Mucosa of gallbladder (tissue), 1 donor: ENCODE measurements around the gene FRMD4B. TPM values are rescaled to one million over a fixed set of nuclear protein-coding genes. Genes with fewer than 3 reads are reported as not detected.
A peak's percentile ranks its signal among the peaks of the same experiment; 100 is the strongest.

Experiments used
- DNase-seq: peaks from one replicate; pipeline ENCODE4 v3.0.0-alpha.2; 2020; ENCODE audit warnings: low spot score
- total RNA-seq: library from RNA; stranded (reverse); gene quantifications from one replicate; pipeline ENCODE4 v1.2.1, GENCODE V29; 2021
- donor health status: DM: no; HTN: no; CAD: no.

The FRMD4B gene
- total RNA-seq, 1 donor from 2014 or later: 34.1 TPM

- DNase-seq: no peak
Measured at GRCh38 chr3:69405067-69405466, 19.2 kb upstream of the FRMD4B start.

- no peak for DNase-seq
Measured at GRCh38 chr3:69403454-69403853, 17.6 kb upstream of the FRMD4B start.

- DNase-seq: no peak
Measured at GRCh38 chr3:69400683-69401082, 14.8 kb upstream of the FRMD4B start.

GRCh38 chr3:69392850-69393249 is 7.0 kb upstream of the FRMD4B start:
- no peak for DNase-seq

GRCh38 chr3:69392415-69392814 is 6.5 kb upstream of the FRMD4B start:
- DNase-seq: no peak

- DNase-seq: no peak
Measured at GRCh38 chr3:69391554-69391953, 5.7 kb upstream of the FRMD4B start.

- DNase-seq: no peak
Measured at GRCh38 chr3:69390771-69391170, 4.9 kb upstream of the FRMD4B start.

- no peak for DNase-seq
Measured at GRCh38 chr3:69389520-69390248, 3.8 kb upstream of the FRMD4B start.

- DNase-seq: no peak
Measured at GRCh38 chr3:69388241-69388640, 2.4 kb upstream of the FRMD4B start.

GRCh38 chr3:69386556-69387385 is 883 bp upstream of the FRMD4B start:
- no peak for DNase-seq

GRCh38 chr3:69385123-69385722 is 665 bp downstream of the FRMD4B start:
- no peak for DNase-seq

GRCh38 chr3:69384326-69384725 is 1.6 kb downstream of the FRMD4B start:
- DNase-seq: no peak

GRCh38 chr3:69379661-69380060 is 6.2 kb downstream of the FRMD4B start:
- DNase-seq: no peak

GRCh38 chr3:69378112-69378802 is 7.6 kb downstream of the FRMD4B start:
- no peak for DNase-seq

GRCh38 chr3:69377262-69377661 is 8.6 kb downstream of the FRMD4B start:
- no peak for DNase-seq

GRCh38 chr3:69376731-69377130 is 9.2 kb downstream of the FRMD4B start:
- no peak for DNase-seq

GRCh38 chr3:69371816-69372215 is 14.1 kb downstream of the FRMD4B start:
- no peak for DNase-seq

GRCh38 chr3:69370901-69371301 is 15.0 kb downstream of the FRMD4B start:
- DNase-seq: no peak

GRCh38 chr3:69370156-69370883 is 15.6 kb downstream of the FRMD4B start:
- peak; percentile 63 for DNase-seq

- no peak for DNase-seq
Measured at GRCh38 chr3:69368129-69368741, 17.7 kb downstream of the FRMD4B start.

GRCh38 chr3:69367586-69367985 is 18.3 kb downstream of the FRMD4B start:
- no peak for DNase-seq
